H1 (cell line): ENCODE data around the gene FEV. TPM values are rescaled to one million over a fixed set of nuclear protein-coding genes. Genes with fewer than 3 reads are reported as not detected.

Source experiments
- ASH2L ChIP-seq: fragments of 200-600, 300-600 bp; sonication (generic); IDR thresholded peaks from one replicate; pipeline ENCODE4 v1.7.1; 2017; ENCODE audit warnings: low read length
- ATF2 ChIP-seq: IDR thresholded peaks from 2 replicates; pipeline ENCODE4 v1.6.1; 2012; ENCODE audit warnings: low read length, inconsistent platforms
- CTBP2 ChIP-seq: IDR thresholded peaks from 2 replicates; pipeline ENCODE4 v1.7.0; 2011; ENCODE audit warnings: borderline replicate concordance, mild to moderate bottlenecking, moderate library complexity, mixed read lengths, low read length; ENCODE audit not compliant: insufficient read depth, insufficient read length
- JUND ChIP-seq: IDR thresholded peaks from 2 replicates; pipeline ENCODE4 v1.6.1; 2011; ENCODE audit warnings: mild to moderate bottlenecking, improper control_type of control experiment, low read length
- KDM1A ChIP-seq: fragments of 200-600, 300-600 bp; sonication (generic); IDR thresholded peaks from 2 replicates; pipeline ENCODE4 v1.7.1; 2016; ENCODE audit warnings: mild to moderate bottlenecking, low read length, borderline replicate concordance
- POLR2AphosphoS5 ChIP-seq: IDR thresholded peaks from 2 replicates; pipeline ENCODE4 v1.6.1; 2011; ENCODE audit warnings: low read depth, low read length
- RAD21 ChIP-seq, 2 experiments: IDR thresholded peaks in 1 of 2; conservative IDR thresholded peaks in 1 of 2; 2 replicates each; pipeline ENCODE4 v1.6.1; 2011; ENCODE audit warnings: low read depth in 2 of 2, low read length in 2 of 2, improper control_type of control experiment in 1 of 2, inconsistent platforms in 1 of 2, mild to moderate bottlenecking in 1 of 2, moderate library complexity in 1 of 2
- SP4 ChIP-seq: IDR thresholded peaks from 2 replicates; pipeline ENCODE4 v1.6.1; 2012; ENCODE audit warnings: low read length, inconsistent platforms
- TAF7 ChIP-seq: optimal IDR thresholded peaks from 2 replicates; pipeline ENCODE3; 2011; ENCODE audit warnings: low read depth, mild to moderate bottlenecking, inconsistent platforms, low read length, moderate library complexity, borderline replicate concordance
- TBP ChIP-seq: IDR thresholded peaks from 2 replicates; pipeline ENCODE4 v1.6.1; 2011; ENCODE audit warnings: low read depth, low read length, improper control_type of control experiment
- TCF12 ChIP-seq: IDR thresholded peaks from 2 replicates; pipeline ENCODE4 v1.6.1; 2011; ENCODE audit warnings: low read depth, mild to moderate bottlenecking, low read length
- ZNF274 ChIP-seq: IDR thresholded peaks from 2 replicates; pipeline ENCODE4 v1.7.0; 2012; ENCODE audit warnings: low read length, borderline replicate concordance; ENCODE audit errors: extremely low read depth
- polyA plus RNA-seq, 7 experiments: library from polyadenylated mRNA; depleted of rRNA in 3 of 7; stranded (reverse) in 5 of 7; unstranded in 2 of 7; fragments of >200 nt in 5 of 7; fragments of 200-250 nt in 2 of 7; gene quantifications; 1 replicate in 5 of 7; 2 replicates in 1 of 7; 4 replicates in 1 of 7; pipeline versions ENCODE4 v1.2.1 to v1.2.3, GENCODE V29; 2011 to 2013; ENCODE audit warnings: missing spikeins in 2 of 7, mixed read lengths in 2 of 7
- total RNA-seq: library from RNA; stranded (reverse); fragmentation: NEBNext Ultra II Directional; extraction: Animal tissue kit (Norgen Biotek cat#: 25700); gene quantifications from 2 replicates; pipeline ENCODE4 v1.2.1, GENCODE V29; 2021
- TF ChIP-seq, protein P1 (sequence below): IDR thresholded peaks from 2 replicates; pipeline ENCODE4 v1.6.1; 2012; ENCODE audit warnings: inconsistent platforms

FEV gene
- total and polyA plus RNA-seq, 2 of the 8 experiments (the other 6 are each of a cell fraction or from before 2014, with no cell fraction given): not detected

GRCh38 chr2:218979846-218980734 lies 4.9 kb downstream of the FEV start (continued):
- 0 out of 2 replicates have a peak, but pooled peaks have one; percentile 48 for TF ChIP-seq TCF12
- TF ChIP-seq RAD21 (IDR thresholded peaks at IDR 0.05 in 1 of 2, conservative IDR thresholded peaks at IDR 0.05 in 1 of 2; ENCODE audit: low read depth in 2 of 2, low read length in 2 of 2): peak; percentile 79 to 83
- no peak for TF ChIP-seq POLR2AphosphoS5
- TF ChIP-seq SP4: peak; percentile 64; the same call in 1 of the 2 replicates
- no peak; the same call in 1 of the 2 replicates for TF ChIP-seq KDM1A
- TF ChIP-seq ZNF274: no peak
- TF ChIP-seq, protein P1, sequence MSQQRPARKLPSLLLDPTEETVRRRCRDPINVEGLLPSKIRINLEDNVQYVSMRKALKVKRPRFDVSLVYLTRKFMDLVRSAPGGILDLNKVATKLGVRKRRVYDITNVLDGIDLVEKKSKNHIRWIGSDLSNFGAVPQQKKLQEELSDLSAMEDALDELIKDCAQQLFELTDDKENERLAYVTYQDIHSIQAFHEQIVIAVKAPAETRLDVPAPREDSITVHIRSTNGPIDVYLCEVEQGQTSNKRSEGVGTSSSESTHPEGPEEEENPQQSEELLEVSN: no peak
- 0 out of 2 replicates have a peak, but pooled peaks have one; percentile 25 for TF ChIP-seq ATF2
- peak; percentile 68 for TF ChIP-seq TAF7
- TF ChIP-seq TBP: peak; percentile 69
- no peak for TF ChIP-seq JUND
- peak; percentile 44 for TF ChIP-seq ASH2L
- peak; percentile 80 for TF ChIP-seq CTBP2
